HepG2 (cell line): Measurements from ENCODE around the gene SNX30. TPM values are rescaled to one million over a fixed set of nuclear protein-coding genes. Genes with fewer than 3 reads are reported as not detected.

Experiments used
- ATAC-seq: fragments of 200-7000 bp; cut with Tn5 transposase; 3 replicates; pipeline ENCODE4 v1.9.1; 2020; ENCODE audit warnings: mild to moderate bottlenecking, moderate library complexity
- BruUV-seq: library from RNA; stranded (reverse); fragments of 400-500 nt; replicated peaks from 2 replicates; lab custom pipeline; 2021; lab: Mats Ljungman, UMichigan
- CTCF ChIA-PET: fragments of 300-600 bp; formaldehyde crosslinking; extraction: SDS; loops from one replicate; lab custom pipeline; 2021; ENCODE audit warnings: low total read pairs, inconsistent platforms, low intra/inter-chr PET ratio; lab: Yijun Ruan, JAX
- POLR2A ChIA-PET: fragments of 350-600 bp; sonication (Branson Sonifier 250); formaldehyde crosslinking; loops from one replicate; lab custom pipeline; 2020; ENCODE audit warnings: antibody characterized with exemption, inconsistent platforms; lab: Yijun Ruan, JAX
- DNase-seq: peaks from one replicate; pipeline ENCODE4 v3.0.0-alpha.2; 2015; ENCODE audit warnings: low spot score
- FAIRE-seq: peaks from 3 replicates; lab custom pipeline; 2011; peaks lifted over from hg19 to GRCh38; lab: Jason Lieb, UNC
- H2AFZ ChIP-seq: one replicate; pipeline ENCODE4 v1.6.1; 2011; ENCODE audit warnings: low read length, inconsistent platforms
- H3K27ac ChIP-seq: fragments of 300-600 bp; 3 replicates; pipeline ENCODE4 v1.8.0; 2011; ENCODE audit warnings: mixed run types, mild to moderate bottlenecking, mixed read lengths, low read length, inconsistent platforms; ENCODE audit not compliant: insufficient read depth; ENCODE audit errors: extremely low read length
- H3K27me3 ChIP-seq, 2 experiments: fragments of 200-600 bp in 1 of 2; 2 replicates in 1 of 2; 3 replicates in 1 of 2; pipeline versions ENCODE4 v1.6.0 to v1.8.0; 2011; ENCODE audit warnings: low read length in 2 of 2, mild to moderate bottlenecking in 2 of 2, moderate library complexity in 2 of 2, inconsistent platforms in 1 of 2; ENCODE audit not compliant: insufficient read depth in 2 of 2, control insufficient read depth in 1 of 2
- H3K36me3 ChIP-seq, 2 experiments: fragments of 200-600 bp in 1 of 2; replicated peaks in 1 of 2; 2 replicates in 1 of 2; 3 replicates in 1 of 2; pipeline versions ENCODE4 v1.5.1 to v1.8.0; 2011; ENCODE audit warnings: low read length in 2 of 2, inconsistent platforms in 1 of 2; ENCODE audit not compliant: insufficient read depth in 2 of 2, control insufficient read depth in 1 of 2
- H3K4me1 ChIP-seq: 2 replicates; pipeline ENCODE4 v1.5.1; 2012; ENCODE audit warnings: low read length, inconsistent platforms; ENCODE audit not compliant: insufficient read depth
- H3K4me2 ChIP-seq: 2 replicates; pipeline ENCODE4 v1.6.0; 2011; ENCODE audit warnings: low read depth, low read length, inconsistent platforms
- H3K4me3 ChIP-seq, 3 experiments: fragments of 200-600 bp in 1 of 3; sonication (generic), shearing (Covaris generic) in 1 of 3; replicated peaks in 1 of 3; 2 replicates each; pipeline ENCODE4 v1.5.1; 2011 to 2016; ENCODE audit warnings: low read length in 3 of 3, inconsistent platforms in 2 of 3, low read depth in 2 of 3, mild to moderate bottlenecking in 2 of 3, control low read depth in 1 of 3, mixed read lengths in 1 of 3; ENCODE audit not compliant: insufficient read depth in 1 of 3
- H3K79me2 ChIP-seq: one replicate; pipeline ENCODE4 v1.6.1; 2011; ENCODE audit warnings: low read length, inconsistent platforms; ENCODE audit not compliant: insufficient read depth
- H3K9ac ChIP-seq: 2 replicates; pipeline ENCODE4 v1.6.0; 2011; ENCODE audit warnings: mild to moderate bottlenecking, low read depth, low read length, inconsistent platforms; ENCODE audit not compliant: insufficient read depth
- H3K9me3 ChIP-seq: 2 replicates; pipeline ENCODE4 v1.5.1; 2012; ENCODE audit warnings: mild to moderate bottlenecking, low read length
- H4K20me1 ChIP-seq: 2 replicates; pipeline ENCODE4 v1.6.0; 2011; ENCODE audit warnings: inconsistent platforms, mild to moderate bottlenecking, low read length, moderate library complexity; ENCODE audit not compliant: insufficient read depth
- BRD4 ChIP-seq: sonication (generic); formaldehyde crosslinking; IDR thresholded peaks from 2 replicates; pipeline ENCODE4 v1.4.0; 2020; ENCODE audit warnings: missing genetic modification reagents
- E2F1 ChIP-seq: sonication (generic); formaldehyde crosslinking; IDR thresholded peaks from 2 replicates; pipeline ENCODE4 v1.5.0; 2020; ENCODE audit warnings: missing genetic modification reagents
- ETV5 ChIP-seq: IDR thresholded peaks from 2 replicates; pipeline ENCODE4 v1.6.1; 2018; ENCODE audit warnings: missing biosample characterization, missing genetic modification reagents, inconsistent platforms, borderline replicate concordance
- FOXK2 ChIP-seq: fragments of 450-650 bp; IDR thresholded peaks from 2 replicates; pipeline ENCODE4 v1.6.1; 2016
- GPN1 ChIP-seq: sonication (generic); formaldehyde crosslinking; IDR thresholded peaks from 2 replicates; pipeline ENCODE4 v1.5.1; 2020; ENCODE audit warnings: missing genetic modification reagents, borderline replicate concordance
- KAT8 ChIP-seq: IDR thresholded peaks from 2 replicates; pipeline ENCODE4 v1.6.1; 2016; ENCODE audit warnings: missing genetic modification reagents, missing compliant biosample characterization
- KDM5A ChIP-seq: fragments of 200-600 bp; sonication (generic); IDR thresholded peaks from 2 replicates; pipeline ENCODE4 v1.7.0; 2018; ENCODE audit warnings: antibody characterized with exemption, mild to moderate bottlenecking, low read length, borderline replicate concordance
- PHB2 ChIP-seq: fragments of 450-650 bp; IDR thresholded peaks from 2 replicates; pipeline ENCODE4 v1.6.1; 2018; ENCODE audit not compliant: partially characterized antibody
- PITX1 ChIP-seq: sonication (generic); formaldehyde crosslinking; IDR thresholded peaks from 2 replicates; pipeline ENCODE4 v1.5.1; 2020; ENCODE audit warnings: mild to moderate bottlenecking, missing genetic modification reagents
- PRMT3 ChIP-seq: sonication (generic); formaldehyde crosslinking; IDR thresholded peaks from 2 replicates; pipeline ENCODE4 v1.8.1; 2022; ENCODE audit warnings: low read depth, mild to moderate bottlenecking, moderate library complexity, missing genetic modification reagents, borderline replicate concordance
- SETDB1 ChIP-seq: sonication (generic); formaldehyde crosslinking; IDR thresholded peaks from 2 replicates; pipeline ENCODE4 v1.5.1; 2020; ENCODE audit warnings: missing genetic modification reagents, mild to moderate bottlenecking, borderline replicate concordance
- SP5 ChIP-seq: IDR thresholded peaks from 2 replicates; pipeline ENCODE4 v1.6.1; 2016; ENCODE audit warnings: low read depth, borderline replicate concordance
- SRSF9 ChIP-seq: fragments of 200-400 bp; formaldehyde crosslinking; IDR thresholded peaks from 2 replicates; pipeline ENCODE4 v1.6.1; 2018; ENCODE audit warnings: borderline replicate concordance, mild to moderate bottlenecking, low read depth, low read length; ENCODE audit not compliant: insufficient read depth, poor library complexity, severe bottlenecking
- TOE1 ChIP-seq: sonication (generic); formaldehyde crosslinking; IDR thresholded peaks from 2 replicates; pipeline ENCODE4 v1.4.0; 2020; ENCODE audit warnings: mild to moderate bottlenecking, missing genetic modification reagents
- ZBTB33 ChIP-seq: sonication (generic); formaldehyde crosslinking; IDR thresholded peaks from 2 replicates; pipeline ENCODE4 v1.4.0; 2020; ENCODE audit warnings: missing genetic modification reagents
- ZNF460 ChIP-seq: sonication (generic); formaldehyde crosslinking; IDR thresholded peaks from 2 replicates; pipeline ENCODE4 v1.5.1; 2020; ENCODE audit warnings: missing genetic modification reagents, mild to moderate bottlenecking, borderline replicate concordance
- ZNF564 ChIP-seq: sonication (generic); formaldehyde crosslinking; IDR thresholded peaks from 2 replicates; pipeline ENCODE4 v1.8.1; 2023; ENCODE audit warnings: mild to moderate bottlenecking, missing genetic modification reagents
- WGBS: methylation state at CpG from one replicate; pipeline ENCODE4 v1.1.6; 2017; ENCODE audit warnings: low lambda C conversion rate; 5-methylcytosine and 5-hydroxymethylcytosine counted together
- in situ Hi-C: cut with HindIII; loops from 2 replicates; pipeline ENCODE4 v1.10.0; 2017; ENCODE audit warnings: low pct_unique_long_range_greater_than_20kb; ENCODE audit not compliant: extremely low pct_ligation_motif_present
- intact Hi-C: fragments of 100-400 bp; cut with micrococcal nuclease; formaldehyde crosslinking; loops from one replicate; pipeline ENCODE4 v1.10.0; 2022; ENCODE audit not compliant: unreplicated experiment
- polyA plus RNA-seq, 8 experiments: library from polyadenylated mRNA; depleted of rRNA in 3 of 8; stranded (reverse) in 7 of 8; unstranded in 1 of 8; fragments of >200 nt; fragmentation: Illumina TruSeq in 4 of 8; extraction: Trizol in 4 of 8; gene quantifications; 2 replicates each; pipeline versions ENCODE4 v1.2.1 to v1.2.3, GENCODE V29; 2011 to 2016; ENCODE audit warnings: low read depth in 4 of 8, missing spikeins in 1 of 8, mixed read lengths in 1 of 8; ENCODE audit not compliant: insufficient read depth in 1 of 8
- total RNA-seq, 5 experiments: library from RNA; depleted of rRNA; stranded (reverse); fragments of >200 nt; fragmentation: Illumina TruSeq; extraction: Trizol; gene quantifications; 2 replicates each; pipeline ENCODE4 v1.2.3, GENCODE V29; 2016; ENCODE audit warnings: low read depth in 1 of 5

Gene SNX30
- total and polyA plus RNA-seq, 2 of the 13 experiments (the other 11 are each of a cell fraction or from before 2014, with no cell fraction given), result 4.4 to 12.4 TPM

- ChIA-PET CTCF (no interaction called here), POLR2A (no interaction called here)
- DNase-seq, result no peak
- Histone ChIP-seq H3K4me3 (no peak overlapping the region), H3K4me2 (no peak overlapping the region), H3K9ac (no peak overlapping the region), H3K4me1 (peaks cover 9% of the 10 kb centered on the region), H3K27ac (no peak overlapping the region), H4K20me1 (no peaks in the 10 kb centered on the region; the same call in 1 of the 2 replicates), H2AFZ (no peak overlapping the region), H3K9me3 (no peaks in the 10 kb centered on the region), H3K79me2 (no peaks in the 10 kb centered on the region), H3K36me3 (no peaks in the 10 kb centered on the region), H3K27me3 (no peaks in the 10 kb centered on the region)
- intact Hi-C loops (no loop called here), in situ Hi-C loops (no loop called here)
- no TSS peak for BruUV-seq
- ATAC-seq, result peak; percentile 38; the same call in 1 of the 3 replicates
- FAIRE-seq, result no peak
- WGBS, result 52% methylated on average over 3 of the region's 4 CpGs
- TF ChIP-seq FOXK2 (no peak), SRSF9 (no peak), PHB2 (no peak), BRD4 (CRISPR knock-in tag) (no peak), SETDB1 (CRISPR knock-in tag) (no peak), GPN1 (CRISPR knock-in tag) (no peak), SP5 (no peak)
Observed at GRCh38 chr9:112783551-112783954, 33.0 kb downstream of the SNX30 start.

GRCh38 chr9:112784020-112784785 is 33.6 kb downstream of the SNX30 start:
- Histone ChIP-seq H3K4me1 (peaks cover 9% of the 10 kb centered on the region), H2AFZ (no peak overlapping the region), H3K4me2 (no peak overlapping the region), H3K27me3 (no peaks in the 10 kb centered on the region), H3K27ac (no peak overlapping the region), H3K36me3 (no peaks in the 10 kb centered on the region), H3K9ac (no peak overlapping the region), H3K9me3 (no peaks in the 10 kb centered on the region), H4K20me1 (no peaks in the 10 kb centered on the region; the same call in 1 of the 2 replicates), H3K79me2 (no peaks in the 10 kb centered on the region), H3K4me3 (no peak overlapping the region)
- WGBS, result 75% methylated on average over 7 of the region's 7 CpGs
- CTCF ChIA-PET, result no interaction called here
- intact Hi-C loops (no loop called here), in situ Hi-C loops (no loop called here)
- DNase-seq, result no peak
- no TSS peak for BruUV-seq
- ATAC-seq, result no peak
- POLR2A ChIA-PET, result no interaction called here
- FAIRE-seq, result no peak
- no peak for TF ChIP-seq ETV5 (CRISPR knock-in tag)
- no peak for TF ChIP-seq TOE1
- TF ChIP-seq ZNF460 (CRISPR knock-in tag), result no peak
- no peak for TF ChIP-seq KDM5A
- no peak for TF ChIP-seq ZNF564 (CRISPR knock-in tag)
- 0 out of 2 replicates have a peak, but pooled peaks have one; percentile 25 for TF ChIP-seq ZBTB33 (CRISPR knock-in tag)
- no peak for TF ChIP-seq E2F1 (CRISPR knock-in tag)
- no peak for TF ChIP-seq PITX1 (CRISPR knock-in tag)
- no peak for TF ChIP-seq PRMT3
- TF ChIP-seq KAT8 (CRISPR knock-in tag), result no peak
